Measurements from ENCODE around the gene VCAN.

GRCh38 chr5:83422284-83422683 is 49.3 kb upstream of the VCAN start:
- TF ChIP-seq CTCF (IDR thresholded peaks at IDR 0.05) (no peak), POLR2A (IDR thresholded peaks at IDR 0.05) (no peak)
